Measurements from ENCODE around the gene NOL3.

NOL3 gene

GRCh38 chr16:67197704-67198103 lies 27.4 kb downstream of the NOL3 start:
- TF ChIP-seq, protein P1, sequence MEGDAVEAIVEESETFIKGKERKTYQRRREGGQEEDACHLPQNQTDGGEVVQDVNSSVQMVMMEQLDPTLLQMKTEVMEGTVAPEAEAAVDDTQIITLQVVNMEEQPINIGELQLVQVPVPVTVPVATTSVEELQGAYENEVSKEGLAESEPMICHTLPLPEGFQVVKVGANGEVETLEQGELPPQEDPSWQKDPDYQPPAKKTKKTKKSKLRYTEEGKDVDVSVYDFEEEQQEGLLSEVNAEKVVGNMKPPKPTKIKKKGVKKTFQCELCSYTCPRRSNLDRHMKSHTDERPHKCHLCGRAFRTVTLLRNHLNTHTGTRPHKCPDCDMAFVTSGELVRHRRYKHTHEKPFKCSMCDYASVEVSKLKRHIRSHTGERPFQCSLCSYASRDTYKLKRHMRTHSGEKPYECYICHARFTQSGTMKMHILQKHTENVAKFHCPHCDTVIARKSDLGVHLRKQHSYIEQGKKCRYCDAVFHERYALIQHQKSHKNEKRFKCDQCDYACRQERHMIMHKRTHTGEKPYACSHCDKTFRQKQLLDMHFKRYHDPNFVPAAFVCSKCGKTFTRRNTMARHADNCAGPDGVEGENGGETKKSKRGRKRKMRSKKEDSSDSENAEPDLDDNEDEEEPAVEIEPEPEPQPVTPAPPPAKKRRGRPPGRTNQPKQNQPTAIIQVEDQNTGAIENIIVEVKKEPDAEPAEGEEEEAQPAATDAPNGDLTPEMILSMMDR (conservative IDR thresholded peaks at IDR 0.05; ENCODE audit: low read depth), result no peak
- ChIA-PET POLR2A (ENCODE audit: low non-redundant PET) (interaction anchor here (0.6 to 0.8 kb wide), 2 partner anchors 19 to 49 kb away, joined by 3 read pairs; partner anchors contain the start of gene FHOD1), CTCF (interaction anchor here (0.5 to 4.5 kb wide), 13 partner anchors 10 to 650 kb away, joined by 3 to 20 read pairs (median 4); partner anchors contain the start of genes FHOD1 and TMEM208)
- H3K27ac ChIP-seq, result peak overlapping the region; percentile 92
- DNase-seq (ENCODE audit: low spot score), result no peak

GRCh38 chr16:67198238-67198734 lies 27.9 kb downstream of the NOL3 start:
- TF ChIP-seq, protein P1 (conservative IDR thresholded peaks at IDR 0.05; ENCODE audit: low read depth), result peak; percentile 61
- CTCF ChIA-PET, result interaction anchor here (0.5 to 4.5 kb wide), 18 partner anchors 9 to 651 kb away, joined by 3 to 20 read pairs (median 4); partner anchors contain the start of genes FHOD1 and TMEM208
- peak overlapping the region; percentile 92 for H3K27ac ChIP-seq
- POLR2A ChIA-PET (ENCODE audit: low non-redundant PET), result interaction anchor here (0.6 to 0.8 kb wide), 2 partner anchors 20 to 49 kb away, joined by 3 read pairs; partner anchors contain the start of gene FHOD1
- DNase-seq (ENCODE audit: low spot score), result peak; percentile 81

- POLR2A ChIA-PET (ENCODE audit: low non-redundant PET), result no interaction called here
- TF ChIP-seq, protein P1 (conservative IDR thresholded peaks at IDR 0.05; ENCODE audit: low read depth), result peak; percentile 71
- CTCF ChIA-PET, result interaction anchor here (0.6 to 4.5 kb wide), 14 partner anchors 9 to 488 kb away, joined by 3 to 20 read pairs (median 4); partner anchors contain the start of genes FHOD1, NOL3 and TMEM208
- peak; percentile 89 for DNase-seq (ENCODE audit: low spot score)
- H3K27ac ChIP-seq, result peak within 1 kb of the TSS; percentile 92
Observed at GRCh38 chr16:67199011-67199807, 28.9 kb downstream of the NOL3 start, which contains the start of gene ELMO3. ELMO3 (plus strand) TSS chr16:67199131; CDS start chr16:67199327, 196 bp downstream.

- POLR2A ChIA-PET (ENCODE audit: low non-redundant PET), result interaction anchor here (0.6 kb wide), 1 partner anchor 240 kb away, joined by 4 read pairs; no protein-coding TSS in a partner anchor
- TF ChIP-seq, protein P1 (conservative IDR thresholded peaks at IDR 0.05; ENCODE audit: low read depth), result peak; percentile 58
- DNase-seq (ENCODE audit: low spot score), result peak; percentile 36
- peak overlapping the region; percentile 92 for H3K27ac ChIP-seq
- CTCF ChIA-PET, result interaction anchor here (0.6 to 4.5 kb wide), 7 partner anchors 8 to 488 kb away, joined by 3 to 20 read pairs (median 4); partner anchors contain the start of gene NOL3
Observed at GRCh38 chr16:67199808-67200198, 29.5 kb downstream of the NOL3 start.

DNA sequence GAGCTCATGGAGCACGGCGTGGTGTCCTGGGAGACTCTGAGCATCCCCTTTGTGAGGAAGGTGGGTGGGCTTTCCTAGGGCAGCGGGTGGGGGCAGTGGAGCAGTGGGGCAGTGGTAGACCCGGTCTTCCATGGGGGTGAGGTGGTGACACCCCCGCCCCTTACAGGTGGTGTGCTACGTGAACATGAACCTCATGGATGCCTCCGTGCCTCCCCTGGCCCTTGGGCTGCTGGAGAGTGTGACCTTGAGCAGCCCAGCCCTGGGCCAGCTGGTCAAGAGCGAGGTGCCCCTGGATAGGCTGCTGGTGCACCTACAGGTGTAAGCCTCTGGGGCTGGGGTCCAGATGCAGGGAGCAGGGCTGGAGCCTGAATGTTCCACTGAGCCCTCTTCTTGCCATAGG lies 30.2 kb downstream of the NOL3 start:
- ChIA-PET POLR2A (ENCODE audit: low non-redundant PET) (interaction anchor here (0.6 kb wide), 1 partner anchor 240 kb away, joined by 4 read pairs; no protein-coding TSS in a partner anchor), CTCF (interaction anchor here (0.6 to 4.5 kb wide), 2 partner anchors 11 to 22 kb away, joined by 3 to 19 read pairs; no protein-coding TSS in a partner anchor)
- DNase-seq (ENCODE audit: low spot score), result no peak
- peak overlapping the region; percentile 92 for H3K27ac ChIP-seq
- TF ChIP-seq, protein P1 (conservative IDR thresholded peaks at IDR 0.05; ENCODE audit: low read depth), result no peak

All from RWPE1 (cell line).